Stomach (tissue), 4 donors: ENCODE measurements around the gene WDR87.

Source experiments
- CTCF ChIP-seq, 7 experiments: fragments of 450-650 bp in 4 of 7; fragments of 200-600 bp in 3 of 7; sonication (generic) in 3 of 7; IDR thresholded peaks; one replicate each; pipeline ENCODE4 v1.5.1; 2016 to 2019; ENCODE audit warnings: antibody characterized with exemption in 7 of 7, control low read depth in 2 of 7, mild to moderate bottlenecking in 1 of 7
- POLR2A ChIP-seq, 4 donors: fragments of 450-650 bp; IDR thresholded peaks; one replicate each; pipeline ENCODE4 v1.6.1; 2016; ENCODE audit warnings: antibody characterized with exemption in 4 of 4, control low read depth in 2 of 4, mild to moderate bottlenecking in 1 of 4, moderate library complexity in 1 of 4

- TF ChIP-seq CTCF (IDR thresholded peaks at IDR 0.05) = no peak
- no peak for TF ChIP-seq POLR2A (IDR thresholded peaks at IDR 0.05)
Observed at GRCh38 chr19:37867831-37868230, 38.6 kb downstream of the WDR87 start.
